ENCODE results near the gene CHSY1. TPM values are rescaled to one million over a fixed set of nuclear protein-coding genes. Genes with fewer than 3 reads are reported as not detected.

The CHSY1 gene
- total and polyA plus RNA-seq, 9 donors: 23.0 to 69.9 (median 33.0) TPM

DNA sequence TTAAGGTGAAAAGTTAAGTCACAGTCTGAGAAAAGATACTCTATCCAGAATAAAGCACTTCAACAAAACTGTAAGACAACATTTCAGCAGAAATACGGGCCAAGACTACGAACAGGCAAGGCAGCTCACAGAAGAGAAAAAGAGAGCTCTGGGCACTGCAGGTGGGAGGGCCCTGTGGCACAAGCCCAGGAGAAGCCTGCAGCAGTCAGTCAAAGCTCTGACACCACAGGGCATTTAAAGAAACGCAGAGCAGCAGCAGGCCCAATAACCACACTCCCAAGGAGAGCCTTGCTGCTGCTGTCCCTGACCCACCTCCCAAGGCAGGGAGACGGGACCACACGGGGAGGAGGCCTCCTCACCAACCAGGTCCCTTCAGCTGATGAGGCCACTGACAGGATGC, 19.2 kb downstream of the CHSY1 start:
- WGBS, 3 donors: 36 to 48% (median 48%) methylated on average over 5 of the region's 5 CpGs
- H3K9me3 ChIP-seq: no peaks in the 10 kb centered on the region
- no peaks in the 10 kb centered on the region for H3K36me3 ChIP-seq
- peaks cover 14% of the 10 kb centered on the region for H3K4me1 ChIP-seq (ENCODE audit: insufficient read depth)
- H3K4me3 ChIP-seq: no peak overlapping the region
- no peak overlapping the region for H3K27ac ChIP-seq
- H3K27me3 ChIP-seq: no peaks in the 10 kb centered on the region
- TF ChIP-seq POLR2A (IDR thresholded peaks at IDR 0.05) (no peak), EP300 (IDR thresholded peaks at IDR 0.05) (no peak)
- intact Hi-C loops (cut with DNase I): no loop called here
- DNase-seq: no peak

DNA sequence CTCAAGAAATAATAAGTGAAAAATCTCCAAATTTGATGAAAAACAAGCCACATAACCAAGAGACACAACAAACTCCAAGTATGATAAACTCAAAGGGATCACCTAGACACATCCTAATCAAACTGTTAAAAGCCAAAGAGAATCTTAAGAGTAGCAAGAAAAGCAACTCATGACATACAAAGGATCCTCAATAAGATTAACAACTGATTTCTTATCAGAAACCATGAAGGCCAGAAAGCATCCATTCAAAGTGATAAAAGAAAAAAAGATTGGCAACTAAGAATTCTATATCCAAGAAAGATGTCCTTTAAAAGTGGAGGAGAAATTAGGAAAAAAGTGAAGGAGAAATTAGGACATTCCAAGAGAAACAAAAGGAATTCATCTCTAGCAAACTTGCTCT, 23.5 kb downstream of the CHSY1 start:
- Histone ChIP-seq H3K27me3 (no peaks in the 10 kb centered on the region), H3K4me3 (no peak overlapping the region), H3K27ac (no peak overlapping the region), H3K4me1 (ENCODE audit: insufficient read depth) (peaks cover 15% of the 10 kb centered on the region), H3K36me3 (no peaks in the 10 kb centered on the region), H3K9me3 (no peaks in the 10 kb centered on the region)
- no peak for DNase-seq
- TF ChIP-seq POLR2A (IDR thresholded peaks at IDR 0.05): no peak
- TF ChIP-seq, protein P1, sequence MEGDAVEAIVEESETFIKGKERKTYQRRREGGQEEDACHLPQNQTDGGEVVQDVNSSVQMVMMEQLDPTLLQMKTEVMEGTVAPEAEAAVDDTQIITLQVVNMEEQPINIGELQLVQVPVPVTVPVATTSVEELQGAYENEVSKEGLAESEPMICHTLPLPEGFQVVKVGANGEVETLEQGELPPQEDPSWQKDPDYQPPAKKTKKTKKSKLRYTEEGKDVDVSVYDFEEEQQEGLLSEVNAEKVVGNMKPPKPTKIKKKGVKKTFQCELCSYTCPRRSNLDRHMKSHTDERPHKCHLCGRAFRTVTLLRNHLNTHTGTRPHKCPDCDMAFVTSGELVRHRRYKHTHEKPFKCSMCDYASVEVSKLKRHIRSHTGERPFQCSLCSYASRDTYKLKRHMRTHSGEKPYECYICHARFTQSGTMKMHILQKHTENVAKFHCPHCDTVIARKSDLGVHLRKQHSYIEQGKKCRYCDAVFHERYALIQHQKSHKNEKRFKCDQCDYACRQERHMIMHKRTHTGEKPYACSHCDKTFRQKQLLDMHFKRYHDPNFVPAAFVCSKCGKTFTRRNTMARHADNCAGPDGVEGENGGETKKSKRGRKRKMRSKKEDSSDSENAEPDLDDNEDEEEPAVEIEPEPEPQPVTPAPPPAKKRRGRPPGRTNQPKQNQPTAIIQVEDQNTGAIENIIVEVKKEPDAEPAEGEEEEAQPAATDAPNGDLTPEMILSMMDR (IDR thresholded peaks at IDR 0.05): no peak
- no peak for TF ChIP-seq EP300 (IDR thresholded peaks at IDR 0.05)
- intact Hi-C loops (cut with DNase I): no loop called here

DNA sequence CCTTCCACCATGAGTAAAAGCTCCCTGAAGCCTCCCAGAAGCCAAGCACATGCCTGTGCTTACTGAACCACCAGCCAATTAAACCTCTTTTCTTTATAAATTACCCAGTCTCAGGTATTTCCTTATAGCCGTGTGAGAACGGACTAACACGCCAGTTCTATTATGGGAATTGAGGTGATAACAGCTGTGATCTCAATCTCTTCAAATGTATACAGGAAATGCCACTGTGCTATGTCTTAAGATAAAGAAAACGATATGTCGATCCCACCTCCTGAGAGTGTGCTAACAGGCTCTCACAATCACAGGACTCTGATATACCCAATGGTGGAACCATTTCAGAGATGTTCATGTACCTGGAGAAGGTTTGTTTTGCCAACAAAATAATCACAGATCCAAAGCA, 26.2 kb downstream of the CHSY1 start:
- Histone ChIP-seq H3K27me3 (no peaks in the 10 kb centered on the region), H3K27ac (no peak overlapping the region), H3K36me3 (no peaks in the 10 kb centered on the region), H3K9me3 (no peaks in the 10 kb centered on the region), H3K4me3 (no peak overlapping the region), H3K4me1 (ENCODE audit: insufficient read depth) (peaks cover 17% of the 10 kb centered on the region)
- WGBS, 3 donors: 65 to 86% (median 83%) methylated on average over 5 of the region's 5 CpGs
- no peak for DNase-seq
- no peak for TF ChIP-seq POLR2A (IDR thresholded peaks at IDR 0.05)
- TF ChIP-seq EP300 (IDR thresholded peaks at IDR 0.05): no peak
- TF ChIP-seq, protein P1 (IDR thresholded peaks at IDR 0.05): no peak
- intact Hi-C loops (cut with DNase I): no loop called here

DNA sequence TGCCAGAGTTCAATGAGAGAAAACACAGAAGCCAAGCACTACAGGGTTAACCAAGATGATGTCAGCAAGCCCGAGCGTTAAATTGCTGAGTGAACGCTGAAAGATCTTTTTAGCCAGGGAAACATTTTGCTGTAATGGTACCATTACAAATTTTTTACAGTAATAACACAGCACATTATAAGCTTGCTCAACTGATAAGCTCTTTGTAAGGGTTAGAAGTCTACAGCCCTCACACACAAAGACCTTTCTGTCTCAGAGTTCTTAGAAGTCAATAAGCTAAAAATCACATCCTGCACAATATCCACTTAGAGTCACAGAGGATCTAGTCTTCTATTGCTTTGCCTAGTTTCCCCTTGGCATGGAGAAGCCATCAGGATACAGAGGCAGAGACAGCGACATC, 29.9 kb downstream of the CHSY1 start:
- no peak for TF ChIP-seq POLR2A (IDR thresholded peaks at IDR 0.05)
- TF ChIP-seq EP300 (IDR thresholded peaks at IDR 0.05): no peak
- TF ChIP-seq, protein P1 (IDR thresholded peaks at IDR 0.05): no peak
- WGBS, 3 donors: 16 to 24% (median 21%) methylated on average over 4 of the region's 4 CpGs
- H3K36me3 ChIP-seq: no peaks in the 10 kb centered on the region
- H3K4me3 ChIP-seq: no peak overlapping the region
- no peaks in the 10 kb centered on the region for H3K27me3 ChIP-seq
- H3K27ac ChIP-seq: no peak overlapping the region
- no peak for DNase-seq
- intact Hi-C loops (cut with DNase I): no loop called here
- H3K9me3 ChIP-seq: no peaks in the 10 kb centered on the region
- H3K4me1 ChIP-seq (ENCODE audit: insufficient read depth): peaks cover 21% of the 10 kb centered on the region

DNA sequence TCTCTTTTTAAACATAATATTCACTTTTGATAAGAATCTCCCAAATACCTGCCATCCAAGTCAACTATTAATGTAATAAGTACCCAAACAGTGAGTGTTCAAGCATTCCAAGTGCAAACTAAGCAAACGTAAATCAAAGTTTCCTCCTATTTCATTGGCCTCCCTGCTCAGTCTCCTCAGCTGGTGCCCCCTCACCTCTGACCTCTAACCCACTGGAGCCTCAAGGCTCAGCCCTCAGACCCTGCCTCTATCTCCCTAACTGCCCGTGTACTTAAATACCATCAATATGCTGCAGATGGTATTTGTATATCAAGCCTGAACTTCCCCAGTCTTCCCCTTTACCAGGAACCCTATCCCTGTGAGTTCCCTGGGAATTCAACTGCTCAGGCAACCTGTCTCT, 31.8 kb downstream of the CHSY1 start:
- no peak overlapping the region for H3K27ac ChIP-seq
- TF ChIP-seq EP300 (IDR thresholded peaks at IDR 0.05) (no peak), POLR2A (IDR thresholded peaks at IDR 0.05) (no peak)
- TF ChIP-seq, protein P1 (IDR thresholded peaks at IDR 0.05): no peak
- WGBS, 3 donors: 51 to 67% (median 57%) methylated on average over 2 of the region's 2 CpGs
- H3K9me3 ChIP-seq: no peaks in the 10 kb centered on the region
- peaks cover 19% of the 10 kb centered on the region for H3K4me1 ChIP-seq (ENCODE audit: insufficient read depth)
- intact Hi-C loops (cut with DNase I): no loop called here
- no peak for DNase-seq
- H3K4me3 ChIP-seq: no peak overlapping the region
- H3K27me3 ChIP-seq: no peaks in the 10 kb centered on the region
- no peaks in the 10 kb centered on the region for H3K36me3 ChIP-seq
